Mesenchymal stem cell (in vitro differentiated cells and primary cell): ENCODE results near the gene SNRNP200.

ENCODE experiments used
- DNase-seq: peaks from one replicate; pipeline ENCODE4 v3.0.0-alpha.2; 2013
- H2AFZ ChIP-seq: one replicate; pipeline ENCODE4 v1.6.1; 2013; ENCODE audit warnings: low read depth, mild to moderate bottlenecking, control low read depth, inconsistent platforms, low read length, moderate library complexity
- H2AK5ac ChIP-seq: 2 replicates; pipeline ENCODE4 v1.6.1; 2013; ENCODE audit warnings: low read length, moderate library complexity, mild to moderate bottlenecking, inconsistent platforms; ENCODE audit not compliant: severe bottlenecking
- H2BK120ac ChIP-seq: one replicate; pipeline ENCODE4 v1.6.1; 2013; ENCODE audit warnings: low read depth, mild to moderate bottlenecking, inconsistent platforms, low read length, moderate library complexity
- H2BK12ac ChIP-seq, 2 experiments: one replicate each; pipeline ENCODE4 v1.6.1; 2013; ENCODE audit warnings: inconsistent platforms in 2 of 2, low read length in 2 of 2, mild to moderate bottlenecking in 2 of 2, moderate library complexity in 2 of 2, control low read depth in 1 of 2
- H2BK15ac ChIP-seq: one replicate; pipeline ENCODE4 v1.6.1; 2013; ENCODE audit warnings: mild to moderate bottlenecking, low read depth, inconsistent platforms; ENCODE audit not compliant: poor library complexity, severe bottlenecking
- H2BK5ac ChIP-seq: 2 replicates; pipeline ENCODE4 v1.6.1; 2013; ENCODE audit warnings: low read depth, mild to moderate bottlenecking, low read length, control low read depth, inconsistent platforms; ENCODE audit not compliant: poor library complexity, severe bottlenecking
- H3K14ac ChIP-seq, 2 experiments: one replicate each; pipeline ENCODE4 v1.6.1; 2013; ENCODE audit warnings: inconsistent platforms in 2 of 2, low read length in 2 of 2, control low read depth in 1 of 2, mild to moderate bottlenecking in 1 of 2, moderate library complexity in 1 of 2
- H3K18ac ChIP-seq, 2 experiments: one replicate each; pipeline ENCODE4 v1.6.1; 2013; ENCODE audit warnings: inconsistent platforms in 2 of 2, low read length in 2 of 2, control low read depth in 1 of 2, low read depth in 1 of 2, mild to moderate bottlenecking in 1 of 2
- H3K23ac ChIP-seq, 2 experiments: one replicate each; pipeline ENCODE4 v1.6.1; 2013; ENCODE audit warnings: inconsistent platforms in 2 of 2, low read length in 2 of 2, mild to moderate bottlenecking in 2 of 2, moderate library complexity in 2 of 2, control low read depth in 1 of 2
- H3K27ac ChIP-seq: 2 replicates; pipeline ENCODE4 v1.5.1; 2013; ENCODE audit warnings: mild to moderate bottlenecking, moderate library complexity, low read length, control low read depth, inconsistent platforms; ENCODE audit not compliant: poor library complexity, severe bottlenecking
- H3K27me3 ChIP-seq, 2 experiments: 2 replicates each; pipeline versions ENCODE4 v1.6.1 to v1.7.0; 2013; ENCODE audit warnings: low read length in 2 of 2, mild to moderate bottlenecking in 2 of 2, moderate library complexity in 2 of 2, control low read depth in 1 of 2, inconsistent platforms in 1 of 2; ENCODE audit not compliant: control insufficient read depth in 1 of 2, insufficient read depth in 1 of 2
- H3K36me3 ChIP-seq, 2 experiments: 2 replicates each; pipeline versions ENCODE4 v1.6.1 to v1.7.0; 2013; ENCODE audit warnings: low read length in 2 of 2, control low read depth in 1 of 2, inconsistent platforms in 1 of 2, low read depth in 1 of 2, mild to moderate bottlenecking in 1 of 2; ENCODE audit not compliant: insufficient read depth in 2 of 2, control insufficient read depth in 1 of 2
- H3K4ac ChIP-seq, 2 experiments: one replicate each; pipeline ENCODE4 v1.6.1; 2013; ENCODE audit warnings: inconsistent platforms in 2 of 2, low read length in 2 of 2, mild to moderate bottlenecking in 2 of 2, moderate library complexity in 2 of 2, control low read depth in 1 of 2, low read depth in 1 of 2
- H3K4me1 ChIP-seq: 2 replicates; pipeline ENCODE4 v1.6.1; 2013; ENCODE audit warnings: low read depth, low read length, control low read depth; ENCODE audit not compliant: control insufficient read depth, insufficient read depth
- H3K4me2 ChIP-seq: 2 replicates; pipeline ENCODE4 v1.6.1; 2013; ENCODE audit warnings: low read length, mild to moderate bottlenecking, inconsistent platforms; ENCODE audit not compliant: poor library complexity, severe bottlenecking
- H3K4me3 ChIP-seq, 2 experiments: 2 replicates each; pipeline versions ENCODE4 v1.5.1 to v1.7.0; 2013; ENCODE audit warnings: low read length in 2 of 2, mild to moderate bottlenecking in 2 of 2, control low read depth in 1 of 2, low read depth in 1 of 2; ENCODE audit not compliant: insufficient read depth in 1 of 2
- H3K79me1 ChIP-seq: replicated peaks from 2 replicates; pipeline ENCODE4 v1.6.1; 2013; ENCODE audit warnings: mild to moderate bottlenecking, control low read depth, low read length, inconsistent platforms; ENCODE audit not compliant: poor library complexity, severe bottlenecking
- H3K9ac ChIP-seq: 2 replicates; pipeline ENCODE4 v1.7.0; 2013; ENCODE audit warnings: mild to moderate bottlenecking, low read length, moderate library complexity
- H3K9me3 ChIP-seq: 2 replicates; pipeline ENCODE4 v1.7.0; 2013; ENCODE audit warnings: mild to moderate bottlenecking, low read length; ENCODE audit not compliant: control insufficient read depth
- H4K8ac ChIP-seq: one replicate; pipeline ENCODE4 v1.6.1; 2013; ENCODE audit warnings: inconsistent platforms, mild to moderate bottlenecking, low read length, moderate library complexity
- H4K91ac ChIP-seq: one replicate; pipeline ENCODE4 v1.6.1; 2013; ENCODE audit warnings: mild to moderate bottlenecking, low read length, inconsistent platforms
- WGBS: methylation state at CpG from one replicate; pipeline ENCODE4 v1.1.7; 2013; ENCODE audit warnings: mixed read lengths; 5-methylcytosine and 5-hydroxymethylcytosine counted together

Gene SNRNP200

GRCh38 chr2:96249654-96250053 lies 55.7 kb downstream of the SNRNP200 start:
- Histone ChIP-seq H3K27me3 (no peaks in the 10 kb centered on the region), H3K4me1 (peaks cover 11% of the 10 kb centered on the region), H4K8ac (no peak overlapping the region), H3K23ac (no peak overlapping the region), H3K14ac (no peak overlapping the region), H3K27ac (no peak overlapping the region), H3K36me3 (peaks cover 37 to 38% of the 10 kb centered on the region in 2 experiments), H3K9me3 (no peaks in the 10 kb centered on the region), H3K4me3 (peak overlapping the region in 1 of 2 experiments; percentile 35), H2BK15ac (no peak overlapping the region), H3K18ac (no peak overlapping the region), H2AFZ (no peak overlapping the region), H3K79me1 (peaks cover 19% of the 10 kb centered on the region), H4K91ac (no peak overlapping the region), H2AK5ac (no peak overlapping the region), H3K9ac (peak overlapping the region; percentile 58), H3K4me2 (no peak overlapping the region), H2BK120ac (no peak overlapping the region), H2BK5ac (no peak overlapping the region), H3K4ac (no peak overlapping the region), H2BK12ac (no peak overlapping the region)
- 96% methylated on average over 9 of the region's 9 CpGs for WGBS
- DNase-seq: no peak

- no peak overlapping the region for H3K4me3 ChIP-seq
- H3K36me3 ChIP-seq: peaks cover 27 to 28% of the 10 kb centered on the region in 2 experiments
- H2BK120ac ChIP-seq: no peak overlapping the region
- no peak overlapping the region for H2AK5ac ChIP-seq
- no peak overlapping the region for H4K91ac ChIP-seq
- no peaks in the 10 kb centered on the region for H3K9me3 ChIP-seq
- H3K79me1 ChIP-seq: peaks cover 11% of the 10 kb centered on the region
- no peak overlapping the region for H3K14ac ChIP-seq
- H2AFZ ChIP-seq: no peak overlapping the region
- no peak overlapping the region for H3K4me2 ChIP-seq
- no peak overlapping the region for H3K9ac ChIP-seq
- no peak overlapping the region for H4K8ac ChIP-seq
- H3K18ac ChIP-seq: no peak overlapping the region
- 97% methylated on average over 3 of the region's 4 CpGs for WGBS
- no peak overlapping the region for H2BK12ac ChIP-seq
- DNase-seq: no peak
- no peak overlapping the region for H3K23ac ChIP-seq
- H3K4ac ChIP-seq: no peak overlapping the region
- H2BK5ac ChIP-seq: no peak overlapping the region
- no peak overlapping the region for H3K27ac ChIP-seq
- no peak overlapping the region for H2BK15ac ChIP-seq
- peaks cover 11% of the 10 kb centered on the region for H3K4me1 ChIP-seq
- H3K27me3 ChIP-seq: no peaks in the 10 kb centered on the region
Measured at GRCh38 chr2:96248624-96249023, 56.7 kb downstream of the SNRNP200 start.

GRCh38 chr2:96247896-96248295 lies 57.5 kb downstream of the SNRNP200 start:
- H3K27ac ChIP-seq: no peak overlapping the region
- peaks cover 20% of the 10 kb centered on the region in 2 experiments for H3K36me3 ChIP-seq
- no peak overlapping the region for H3K4ac ChIP-seq
- no peak overlapping the region for H3K14ac ChIP-seq
- no peak overlapping the region for H4K91ac ChIP-seq
- no peak overlapping the region for H2AFZ ChIP-seq
- H4K8ac ChIP-seq: no peak overlapping the region
- no peak for DNase-seq
- H3K9me3 ChIP-seq: no peaks in the 10 kb centered on the region
- no peak overlapping the region for H2BK12ac ChIP-seq
- H3K27me3 ChIP-seq: no peaks in the 10 kb centered on the region
- peaks cover 8% of the 10 kb centered on the region for H3K79me1 ChIP-seq
- no peak overlapping the region for H3K4me2 ChIP-seq
- H3K18ac ChIP-seq: no peak overlapping the region
- H3K9ac ChIP-seq: no peak overlapping the region
- no peak overlapping the region for H3K23ac ChIP-seq
- H2BK120ac ChIP-seq: no peak overlapping the region
- WGBS: 95% methylated on average over 2 of the region's 5 CpGs
- H2BK5ac ChIP-seq: no peak overlapping the region
- H3K4me1 ChIP-seq: peaks cover 11% of the 10 kb centered on the region
- H2BK15ac ChIP-seq: no peak overlapping the region
- no peak overlapping the region for H2AK5ac ChIP-seq
- no peak overlapping the region for H3K4me3 ChIP-seq

- H3K9me3 ChIP-seq: no peaks in the 10 kb centered on the region
- H2BK15ac ChIP-seq: no peak overlapping the region
- H3K4me2 ChIP-seq: no peak overlapping the region
- peaks cover 5% of the 10 kb centered on the region for H3K4me1 ChIP-seq
- H3K36me3 ChIP-seq: peaks cover 11% of the 10 kb centered on the region in 2 experiments
- H2AK5ac ChIP-seq: no peak overlapping the region
- no peak overlapping the region for H2AFZ ChIP-seq
- peak overlapping the region in 1 of 2 experiments; percentile 39 for H2BK12ac ChIP-seq
- WGBS: 89% methylated on average over 3 of the region's 3 CpGs
- no peak overlapping the region for H4K8ac ChIP-seq
- no peak overlapping the region for H2BK5ac ChIP-seq
- H3K9ac ChIP-seq: no peak overlapping the region
- no peak overlapping the region for H3K4ac ChIP-seq
- peaks cover 3% of the 10 kb centered on the region for H3K79me1 ChIP-seq
- no peak overlapping the region for H3K18ac ChIP-seq
- no peak overlapping the region for H2BK120ac ChIP-seq
- H4K91ac ChIP-seq: no peak overlapping the region
- H3K14ac ChIP-seq: no peak overlapping the region
- no peaks in the 10 kb centered on the region for H3K27me3 ChIP-seq
- no peak overlapping the region for H3K4me3 ChIP-seq
- H3K27ac ChIP-seq: no peak overlapping the region
- H3K23ac ChIP-seq: no peak overlapping the region
- no peak for DNase-seq
Measured at GRCh38 chr2:96247009-96247408, 58.3 kb downstream of the SNRNP200 start.
